Right renal pelvis (tissue), 4 donors: Measurements from ENCODE around the gene PTPRG. TPM values are rescaled to one million over a fixed set of nuclear protein-coding genes. Genes with fewer than 3 reads are reported as not detected.
"Not testable (repeated sequence)": the region's sequence is repeated elsewhere in the genome, so short reads cannot be mapped to it uniquely, and the experiment has no call there.

Experiments
- DNase-seq, 4 donors: peaks; one replicate each; pipeline ENCODE4 v3.0.0-alpha.2; 2013; ENCODE audit warnings: low read depth in 4 of 4, low spot score in 3 of 4, missing footprints in 1 of 4
- polyA plus RNA-seq, 4 donors: library from polyadenylated mRNA; unstranded; fragments of 120-200 nt; gene quantifications; one replicate each; pipeline ENCODE4 v1.2.1, GENCODE V29; 2013; ENCODE audit not compliant: insufficient read length in 4 of 4

The PTPRG gene
- polyA plus RNA-seq, 4 donors: 76.3 to 93.4 (median 85.3) TPM

GRCh38 chr3:61741551-61741950 lies 180.2 kb downstream of the PTPRG start:
- no peak for DNase-seq

GRCh38 chr3:61742006-61742405 lies 180.6 kb downstream of the PTPRG start:
- DNase-seq: no peak

- DNase-seq: no peak
These were observed 181.7 kb downstream of the PTPRG start for GRCh38 chr3:61743067-61743466.

GRCh38 chr3:61743686-61744242 lies 182.4 kb downstream of the PTPRG start:
- no peak for DNase-seq

GRCh38 chr3:61748288-61748687 lies 186.9 kb downstream of the PTPRG start:
- no peak for DNase-seq

- no peak for DNase-seq
These were observed 189.4 kb downstream of the PTPRG start for GRCh38 chr3:61750766-61751165.

- no peak for DNase-seq
These were observed 197.5 kb downstream of the PTPRG start for GRCh38 chr3:61758839-61759238.

GRCh38 chr3:61760783-61761182 lies 199.4 kb downstream of the PTPRG start:
- not testable (repeated sequence) for DNase-seq

- no peak for DNase-seq
These were observed 200.5 kb downstream of the PTPRG start for GRCh38 chr3:61761694-61762430.

- no peak for DNase-seq
These were observed 203.9 kb downstream of the PTPRG start for GRCh38 chr3:61765157-61765876.

GRCh38 chr3:61768284-61769037 lies 207.1 kb downstream of the PTPRG start:
- no peak for DNase-seq

GRCh38 chr3:61769266-61769990 lies 208.1 kb downstream of the PTPRG start:
- DNase-seq: no peak

- DNase-seq: no peak
These were observed 210.6 kb downstream of the PTPRG start for GRCh38 chr3:61771976-61772375.

- DNase-seq: no peak
These were observed 211.1 kb downstream of the PTPRG start for GRCh38 chr3:61772456-61772855.

- DNase-seq: no peak
These were observed 213.0 kb downstream of the PTPRG start for GRCh38 chr3:61774279-61774890.

GRCh38 chr3:61776390-61776789 lies 215.0 kb downstream of the PTPRG start:
- DNase-seq: no peak

GRCh38 chr3:61777483-61777882 lies 216.1 kb downstream of the PTPRG start:
- no peak for DNase-seq

GRCh38 chr3:61778095-61778494 lies 216.7 kb downstream of the PTPRG start:
- no peak for DNase-seq

GRCh38 chr3:61780016-61780415 lies 218.6 kb downstream of the PTPRG start:
- no peak for DNase-seq
